Stimulated activated CD4-positive, alpha-beta T cell treated with anti-CD3 and anti-CD28 coated beads, Interleukin-4, amount 100 ng/mL, for 4 hours (primary cell): Measurements from ENCODE around the gene SERPINB10.
A peak's percentile ranks its signal among the peaks of the same experiment; 100 is the strongest.
"Not testable (repeated sequence)": the region's sequence is repeated elsewhere in the genome, so short reads cannot be mapped to it uniquely, and the experiment has no call there.

Source experiments
- DNase-seq, 2 experiments: peaks; one replicate each; pipeline ENCODE4 v3.0.0-alpha.2; 2020

The SERPINB10 gene

DNA sequence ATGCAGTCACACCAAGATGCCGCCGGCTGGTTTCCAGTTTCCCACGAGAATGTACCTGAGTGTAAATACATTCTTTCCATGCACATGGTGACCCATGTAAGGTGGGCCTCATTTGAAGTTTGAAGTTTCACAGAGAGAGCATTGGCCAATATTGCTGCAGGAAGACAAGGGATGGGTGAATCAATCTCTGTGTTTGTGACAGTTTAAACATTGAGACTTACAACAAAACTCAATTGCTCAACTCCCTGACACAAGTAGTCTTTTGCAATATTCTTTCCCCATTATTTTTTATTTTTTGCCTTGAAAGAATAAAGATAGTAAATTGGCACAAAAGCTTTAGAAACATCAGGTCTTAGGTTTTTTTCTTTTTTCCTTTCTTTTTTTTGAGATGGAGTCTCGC is 15.2 kb upstream of the SERPINB10 start:
- no peak for DNase-seq

DNA sequence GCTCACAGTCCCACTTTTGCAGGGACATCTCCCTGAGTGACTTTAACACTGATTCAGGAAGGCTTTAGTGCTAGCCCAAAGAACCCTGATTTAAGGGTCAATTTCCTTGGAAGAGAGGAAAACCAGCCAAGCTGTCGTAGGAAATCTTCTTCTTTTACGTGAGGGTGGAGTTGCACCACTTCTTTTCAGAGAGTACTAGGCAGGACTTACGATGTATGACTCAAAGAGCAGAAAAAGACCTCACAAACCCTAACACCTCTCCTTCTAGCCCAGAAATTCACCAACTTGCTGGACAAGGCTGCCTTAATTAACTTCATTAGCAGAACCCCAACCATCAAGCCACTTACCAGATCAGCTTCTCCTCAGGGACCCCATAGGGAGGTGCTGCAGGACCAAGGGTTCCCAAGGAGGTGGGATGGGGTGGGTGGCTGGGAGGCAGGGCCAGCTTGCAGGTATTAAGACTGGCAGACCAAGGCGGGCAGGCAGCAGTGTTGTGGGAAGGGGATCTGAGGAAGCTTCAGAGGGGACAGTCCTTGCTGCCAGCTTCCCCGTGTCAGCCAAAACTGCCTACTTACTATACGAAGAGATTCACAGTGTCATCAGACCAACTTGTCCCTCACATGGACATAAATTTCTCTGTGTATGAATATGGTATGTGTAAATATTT is 13.5 kb upstream of the SERPINB10 start:
- no peak for DNase-seq

DNA sequence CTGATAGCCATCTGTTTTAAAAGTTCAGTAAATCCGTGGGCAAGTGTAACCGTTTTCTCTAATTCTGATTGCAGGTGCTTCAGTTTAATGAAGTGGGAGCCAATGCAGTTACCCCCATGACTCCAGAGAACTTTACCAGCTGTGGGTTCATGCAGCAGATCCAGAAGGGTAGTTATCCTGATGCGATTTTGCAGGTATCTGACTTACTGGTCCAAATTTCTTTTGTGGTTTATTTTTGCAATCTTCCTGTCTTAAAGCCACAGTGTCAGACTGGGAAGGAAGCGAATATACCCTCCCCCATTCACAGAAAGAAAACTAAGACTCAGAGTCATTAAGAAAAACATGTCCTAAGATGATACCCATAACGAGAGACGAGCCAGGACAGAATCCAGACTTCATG is 12.6 kb upstream of the SERPINB10 start:
- no peak for DNase-seq

DNA sequence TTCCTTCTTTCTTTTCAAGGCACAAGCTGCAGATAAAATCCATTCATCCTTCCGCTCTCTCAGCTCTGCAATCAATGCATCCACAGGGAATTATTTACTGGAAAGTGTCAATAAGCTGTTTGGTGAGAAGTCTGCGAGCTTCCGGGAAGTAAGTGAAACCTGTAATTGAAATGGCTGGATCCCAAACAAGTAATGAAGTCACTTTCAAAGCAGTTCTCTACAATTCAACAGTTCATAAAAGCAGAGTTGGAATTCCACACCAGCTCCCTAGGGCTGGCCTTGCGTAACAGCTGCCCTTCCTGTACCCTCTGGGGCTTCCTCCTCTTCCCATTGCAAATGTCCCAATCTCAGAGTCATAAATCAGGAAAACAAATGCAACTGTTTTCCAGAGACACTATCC is 10.7 kb upstream of the SERPINB10 start:
- no peak for DNase-seq

DNA sequence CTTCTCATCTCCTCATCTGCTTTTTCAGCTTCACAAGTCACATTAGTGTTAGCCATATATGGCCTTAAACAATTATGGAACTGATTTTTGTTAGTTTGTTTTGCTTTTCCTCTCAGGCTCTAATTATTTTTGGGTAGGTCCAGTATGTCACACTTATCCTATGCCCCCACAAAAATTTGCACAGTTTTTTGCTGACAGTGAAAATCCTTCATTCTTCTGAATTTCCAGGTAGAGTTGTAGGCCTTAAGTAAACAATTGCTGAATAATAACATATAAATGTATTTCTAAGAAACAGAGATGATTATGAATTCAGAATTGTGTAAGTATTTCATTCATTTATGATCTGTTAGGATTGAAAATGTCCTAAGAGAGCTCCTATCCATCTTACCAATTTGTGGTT is 8.6 kb upstream of the SERPINB10 start:
- DNase-seq: no peak

DNA sequence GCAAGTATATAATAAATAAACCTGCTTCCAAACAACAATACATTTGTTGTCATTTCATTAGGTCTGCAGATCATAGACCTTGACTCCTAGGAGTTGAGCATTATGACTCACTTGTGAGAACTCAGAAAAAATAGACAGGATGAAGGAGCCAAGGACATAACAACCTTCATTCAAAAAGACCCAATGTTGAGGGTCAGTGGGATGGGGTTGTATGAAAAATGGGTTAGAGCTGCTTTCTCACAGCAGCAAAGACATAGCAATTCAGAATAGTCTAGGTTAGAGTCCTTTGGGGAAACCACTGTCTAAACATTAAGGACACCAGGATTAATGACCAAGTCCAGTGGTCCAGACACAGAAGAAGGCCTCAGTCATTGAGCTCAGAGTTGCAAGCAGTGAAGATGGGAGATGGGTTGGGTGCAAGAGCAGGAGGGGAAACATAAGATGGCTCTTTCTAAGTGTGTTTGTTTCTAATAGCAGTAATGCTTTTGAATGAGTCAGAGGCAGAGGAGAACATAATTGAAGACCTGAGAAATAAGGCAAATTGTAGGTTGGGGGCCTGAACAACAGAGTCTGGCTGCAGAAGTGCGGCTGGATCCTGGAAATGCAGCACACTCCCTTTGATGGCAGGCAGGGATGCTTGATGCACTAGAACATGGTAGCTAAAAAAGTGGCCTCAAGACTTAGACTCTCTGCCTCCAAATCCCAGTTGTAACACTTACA is 3.7 kb upstream of the SERPINB10 start:
- DNase-seq: no peak

DNA sequence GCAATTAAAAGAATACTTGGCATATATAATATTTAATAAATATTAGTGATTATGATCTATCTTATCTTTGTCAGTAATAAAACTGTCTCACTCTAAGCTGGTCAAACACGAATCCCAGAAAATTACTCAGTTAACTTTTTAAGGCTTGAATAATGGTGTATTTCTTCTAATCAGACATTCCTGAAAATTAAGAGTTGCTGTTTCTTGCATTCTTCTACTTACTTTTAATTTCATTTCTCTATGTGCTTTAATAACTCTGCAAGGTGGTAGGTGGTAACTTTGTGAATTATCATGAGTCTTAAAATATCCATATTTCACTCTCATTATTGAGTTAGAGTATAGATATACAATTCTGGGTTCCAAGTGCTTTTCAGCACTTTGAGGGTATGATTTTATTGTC is 3.1 kb upstream of the SERPINB10 start:
- no peak for DNase-seq

DNA sequence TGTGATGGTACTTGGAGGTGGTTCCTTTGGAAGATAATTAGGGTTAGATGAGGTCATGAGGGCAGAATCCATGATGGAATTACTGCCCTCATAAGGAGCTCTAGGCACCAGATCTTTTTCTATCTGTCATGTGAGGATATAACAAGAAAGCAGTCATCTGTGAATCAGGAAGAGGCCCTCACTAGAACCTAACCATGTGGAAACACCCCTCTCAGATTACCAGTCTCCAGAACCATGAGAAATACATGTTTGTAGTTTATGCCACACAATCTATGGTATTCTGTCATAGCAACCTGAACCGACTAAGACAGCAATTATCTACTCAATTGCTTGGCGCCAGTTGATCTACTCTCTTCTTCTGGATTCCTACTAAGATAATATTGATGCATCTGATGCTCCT is 2.4 kb upstream of the SERPINB10 start:
- DNase-seq: no peak

DNA sequence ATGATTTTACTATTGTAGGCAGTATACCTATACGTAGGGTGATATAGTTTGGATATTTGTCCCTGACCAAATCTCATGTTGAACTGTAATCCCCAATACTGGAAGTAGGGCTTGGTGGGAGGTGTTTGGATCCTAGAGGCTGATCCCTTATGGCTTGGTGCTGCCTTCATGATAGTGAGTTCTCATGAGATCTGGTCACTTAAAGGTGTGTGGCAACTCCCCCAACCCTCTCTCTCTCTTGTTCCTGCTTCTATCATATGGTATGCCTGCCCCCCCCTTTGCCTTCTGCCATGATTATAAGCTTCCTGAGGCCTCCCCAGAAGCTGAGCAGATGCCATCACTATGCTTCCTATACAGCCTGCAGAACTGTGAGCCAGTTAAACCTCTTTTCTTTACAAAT is 1.7 kb upstream of the SERPINB10 start:
- DNase-seq: no peak

DNA sequence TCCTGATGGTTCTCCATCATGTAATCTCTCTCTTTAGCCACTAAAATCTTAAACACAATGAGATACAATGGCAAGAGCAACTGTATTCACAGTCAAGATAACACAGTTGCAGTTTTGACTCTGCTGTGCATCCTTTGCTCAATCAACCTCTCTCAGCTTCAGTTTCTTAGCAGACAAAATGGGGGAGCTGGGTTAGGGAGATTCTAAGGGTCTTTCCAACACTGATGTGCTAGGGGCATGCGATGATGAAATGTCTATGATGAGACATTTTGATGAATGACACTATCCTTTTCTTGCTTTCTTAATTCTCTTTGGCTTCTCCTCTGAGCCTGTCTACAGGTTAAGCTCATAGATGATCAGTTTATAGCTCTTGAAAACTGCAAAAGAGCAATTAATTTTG is 1.1 kb downstream of the SERPINB10 start:
- DNase-seq: no peak

DNA sequence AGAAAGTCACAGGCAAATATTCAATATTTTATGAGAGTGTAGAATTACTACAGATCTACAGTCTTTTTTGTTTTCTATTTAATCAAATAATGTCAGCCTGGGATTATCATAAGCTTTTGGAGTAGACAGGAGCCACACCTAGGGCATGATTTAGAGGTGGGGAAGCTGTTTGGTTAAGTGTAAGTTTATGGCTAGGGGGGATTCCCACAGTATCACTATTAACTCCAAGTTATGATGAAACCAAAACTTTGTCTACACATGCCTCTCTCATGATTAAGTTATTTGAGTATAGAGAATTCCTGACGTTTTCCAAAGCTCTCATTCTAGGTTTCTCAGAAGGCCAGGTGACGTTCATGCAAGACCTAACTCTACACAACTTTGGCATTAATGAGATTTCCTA is 2.1 kb downstream of the SERPINB10 start:
- DNase-seq: no peak

DNA sequence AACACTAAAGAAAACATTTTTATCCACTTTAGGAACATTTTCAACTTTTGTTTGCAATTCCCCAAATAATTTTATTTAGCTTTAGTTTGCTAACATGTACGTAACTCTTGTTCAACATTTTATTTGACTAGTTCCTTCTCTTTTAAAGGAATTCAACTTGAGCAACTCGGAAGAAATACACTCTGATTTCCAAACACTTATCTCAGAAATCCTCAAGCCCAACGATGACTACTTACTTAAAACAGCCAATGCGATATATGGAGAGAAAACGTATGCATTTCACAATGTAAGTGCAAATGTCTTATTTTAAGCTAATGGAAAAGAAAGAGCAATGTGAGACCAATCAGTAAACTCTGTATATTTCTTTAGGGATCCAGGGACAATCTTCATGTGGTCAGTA is 10.1 kb downstream of the SERPINB10 start:
- DNase-seq: no peak

DNA sequence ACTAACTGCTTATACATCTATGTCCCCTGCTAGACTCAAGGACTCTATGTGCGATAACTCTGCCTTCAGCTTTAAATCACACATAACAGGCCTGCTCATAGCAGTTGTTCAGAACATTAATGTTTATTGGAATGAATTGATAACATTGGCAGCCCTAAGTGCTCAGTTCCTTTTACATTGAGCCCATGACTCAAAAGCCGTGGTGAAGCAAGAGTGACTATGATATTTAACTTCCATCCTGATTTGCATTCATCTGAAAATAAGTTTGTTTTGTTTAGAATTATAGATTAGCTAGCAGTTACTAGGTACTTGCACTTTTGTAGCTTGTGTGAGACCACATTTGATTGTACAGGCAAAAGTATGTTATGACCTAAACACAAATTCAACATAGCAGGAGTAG is 14.3 kb downstream of the SERPINB10 start:
- no peak for DNase-seq

DNA sequence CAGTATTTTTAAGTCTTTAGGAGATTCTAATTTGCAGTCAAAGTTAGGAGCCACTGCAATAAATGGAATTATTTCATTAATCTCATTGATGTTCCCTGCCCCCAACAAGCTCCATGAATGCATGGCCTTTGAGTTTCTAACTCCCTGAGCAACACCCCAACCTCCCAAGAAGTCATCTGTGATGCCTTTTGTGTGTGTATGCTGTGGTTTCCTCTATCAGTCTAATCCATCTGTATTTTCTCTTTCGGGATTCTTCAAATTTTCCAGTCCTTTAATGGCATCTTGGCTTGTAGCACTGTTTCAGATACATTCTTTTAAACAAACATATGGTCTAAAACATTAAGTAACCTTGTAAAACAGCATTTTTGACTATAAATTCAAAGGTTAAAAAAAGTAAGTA is 16.8 kb downstream of the SERPINB10 start:
- DNase-seq: no peak

DNA sequence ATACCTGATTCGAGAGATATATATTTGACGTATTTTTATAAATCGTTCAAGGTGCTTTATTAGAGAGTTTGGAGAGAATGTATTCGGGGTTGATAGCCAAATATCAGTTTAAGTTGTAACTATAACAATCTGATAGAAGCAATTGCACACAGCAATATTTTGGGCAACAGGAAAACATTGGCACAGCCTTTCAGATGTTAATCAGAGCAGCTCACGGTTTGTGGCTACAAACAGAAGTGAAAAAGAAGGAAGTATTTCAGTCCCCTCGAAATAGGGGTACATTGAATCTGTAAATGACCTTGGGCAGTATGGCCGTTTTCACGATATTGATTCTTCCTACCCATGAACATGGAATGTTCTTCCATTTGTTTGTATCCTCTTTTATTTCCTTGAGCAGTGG is 20.6 kb downstream of the SERPINB10 start:
- no peak for DNase-seq

DNA sequence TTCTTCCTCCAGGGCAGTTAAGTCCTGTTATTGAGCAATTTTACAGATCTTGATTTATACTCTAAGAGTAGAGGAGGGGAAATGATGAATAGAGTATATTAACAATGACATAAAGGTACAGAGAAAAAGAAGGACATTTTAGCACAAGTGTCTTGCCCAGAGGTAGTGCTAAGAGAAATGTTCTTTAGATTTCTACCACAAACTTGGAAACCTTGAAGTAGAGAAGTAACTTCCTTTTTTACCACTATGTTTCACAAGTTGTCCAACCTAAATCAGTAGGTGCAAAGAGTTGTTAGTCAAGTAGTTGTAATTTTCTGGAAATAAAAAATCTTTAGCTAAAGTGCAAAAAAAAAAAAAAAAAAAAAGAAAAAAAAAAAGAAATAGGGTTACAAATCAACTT is 21.6 kb downstream of the SERPINB10 start:
- DNase-seq: not testable (repeated sequence)

DNA sequence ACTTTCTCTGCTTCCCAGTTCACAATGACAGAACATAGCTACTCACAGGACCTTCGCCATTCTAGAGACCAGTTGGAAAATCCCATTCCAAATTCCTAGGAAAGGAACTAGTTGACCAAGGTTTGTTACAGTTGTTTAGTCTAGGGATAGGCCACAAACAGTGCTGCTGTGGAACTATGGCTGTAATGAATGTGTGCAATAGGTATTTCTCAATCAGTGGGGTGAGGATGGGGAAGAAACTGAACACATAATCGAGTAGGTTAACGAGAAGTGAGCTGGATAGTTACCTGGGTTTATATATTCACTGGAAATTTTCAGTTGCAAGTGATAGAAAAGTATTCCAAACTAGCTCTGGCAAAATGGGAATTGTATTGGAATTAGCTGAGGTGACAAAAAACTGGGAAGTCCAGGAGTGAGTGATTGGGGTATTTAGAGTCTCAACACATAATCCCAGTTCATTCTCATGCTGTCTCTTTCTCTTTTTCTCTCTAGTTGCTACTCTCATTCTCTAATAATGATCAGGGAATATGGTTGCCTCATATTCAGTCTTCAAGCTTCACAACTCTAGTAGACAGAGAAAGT is 23.1 kb downstream of the SERPINB10 start:
- DNase-seq: no peak

DNA sequence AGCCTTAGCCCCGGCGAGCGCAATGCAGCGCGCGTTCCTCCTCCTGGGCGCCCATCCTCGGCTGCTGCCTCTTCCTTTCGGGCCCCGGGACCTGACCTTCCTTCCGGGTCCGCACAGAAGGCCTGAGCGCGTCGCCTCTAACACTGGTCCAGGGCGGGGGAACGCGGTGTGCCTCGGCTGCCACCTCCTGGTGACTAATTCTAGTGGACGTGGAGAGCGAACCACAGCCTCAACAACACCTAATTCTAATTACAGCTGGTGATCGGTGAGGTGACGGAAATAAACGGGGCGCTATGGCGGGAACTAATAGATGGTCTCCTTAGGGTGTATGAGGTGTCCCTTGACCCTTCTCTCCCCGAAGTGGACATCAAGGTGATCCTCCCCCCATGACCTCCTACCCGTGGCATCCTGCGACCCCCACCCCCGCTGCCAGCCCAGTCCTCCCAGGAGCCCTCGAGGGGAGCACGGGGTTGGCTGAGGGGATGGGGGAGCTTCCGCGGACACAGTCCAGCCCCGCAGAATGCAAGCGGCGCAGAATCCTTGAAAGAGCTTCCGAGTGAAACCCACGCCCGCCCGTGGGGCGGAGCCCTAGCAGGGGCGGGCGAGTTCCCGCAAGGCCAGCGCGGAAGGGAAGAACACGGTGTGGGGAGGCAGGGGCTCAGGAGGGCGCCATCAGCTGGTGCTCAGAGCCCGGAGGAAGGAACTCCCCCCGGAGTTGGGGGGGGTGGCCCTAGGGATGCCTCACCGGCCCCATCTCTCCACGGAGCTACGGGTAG is 28.6 kb downstream of the SERPINB10 start:
- DNase-seq: peak; percentile 31 to 53

DNA sequence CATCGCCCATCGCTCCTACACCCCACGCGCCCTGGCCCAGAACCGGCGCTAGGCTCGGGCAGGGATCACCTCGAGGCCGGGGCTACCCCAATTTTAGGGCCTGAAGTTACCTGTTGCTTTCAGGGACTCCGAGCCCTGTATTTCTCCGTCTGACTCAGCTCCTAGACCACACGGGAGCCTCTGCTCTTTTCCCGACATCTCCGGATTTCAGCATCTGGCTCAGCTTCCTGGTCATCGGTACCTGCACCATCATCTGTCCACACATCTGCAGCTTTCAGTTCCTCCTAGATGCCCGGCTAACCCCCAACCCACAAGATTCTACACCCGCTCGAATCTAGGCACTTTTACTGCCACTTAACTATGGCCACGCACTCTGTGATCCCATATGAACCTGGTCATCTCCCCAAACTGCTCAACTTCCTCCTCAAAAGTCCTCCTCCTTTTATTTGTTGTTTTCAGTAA is 29.2 kb downstream of the SERPINB10 start:
- DNase-seq: no peak

DNA sequence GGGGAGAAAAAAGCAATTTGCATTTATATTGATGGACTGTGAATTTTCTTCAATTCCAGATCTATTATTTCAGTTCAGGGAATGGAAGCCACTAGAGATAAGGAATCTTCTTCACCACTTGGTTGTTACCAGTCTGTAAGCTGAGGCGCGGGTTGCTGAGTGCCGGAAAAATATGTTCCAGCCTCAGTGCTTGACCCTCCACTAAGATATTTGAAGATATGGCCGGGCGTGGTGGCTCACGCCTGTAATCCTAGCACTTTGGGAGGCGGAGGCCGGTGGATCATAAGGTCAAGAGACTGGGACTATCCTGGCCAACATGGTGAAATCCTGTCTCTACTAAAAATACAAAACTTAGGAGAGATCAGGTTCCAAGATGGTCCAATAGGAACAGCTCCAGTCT is 32.2 kb downstream of the SERPINB10 start:
- no peak for DNase-seq

DNA sequence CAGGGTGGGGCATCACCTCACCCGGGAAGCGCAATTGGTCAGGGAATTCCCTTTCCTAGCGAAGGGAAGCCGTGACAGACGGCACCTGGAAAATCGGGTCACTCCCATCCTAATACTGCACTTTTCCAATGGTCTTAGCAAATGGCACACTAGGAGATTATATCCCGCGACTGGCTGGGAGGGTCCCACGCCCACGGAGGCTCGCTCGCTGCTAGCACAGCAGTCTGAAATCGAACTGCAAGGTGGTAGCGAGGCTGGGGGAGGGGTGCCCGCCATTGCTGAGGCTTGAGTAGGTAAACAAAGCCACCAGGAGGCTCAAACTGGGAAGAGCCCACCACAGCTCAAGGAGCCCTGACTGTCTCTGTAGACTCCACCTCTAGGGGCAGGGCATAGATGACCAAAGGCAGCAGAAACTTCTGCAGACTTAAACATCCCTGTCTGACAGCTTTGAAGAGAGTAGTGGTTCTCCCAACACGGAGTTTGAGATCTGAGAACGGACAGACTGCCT is 32.8 kb downstream of the SERPINB10 start:
- not testable (repeated sequence) for DNase-seq

DNA sequence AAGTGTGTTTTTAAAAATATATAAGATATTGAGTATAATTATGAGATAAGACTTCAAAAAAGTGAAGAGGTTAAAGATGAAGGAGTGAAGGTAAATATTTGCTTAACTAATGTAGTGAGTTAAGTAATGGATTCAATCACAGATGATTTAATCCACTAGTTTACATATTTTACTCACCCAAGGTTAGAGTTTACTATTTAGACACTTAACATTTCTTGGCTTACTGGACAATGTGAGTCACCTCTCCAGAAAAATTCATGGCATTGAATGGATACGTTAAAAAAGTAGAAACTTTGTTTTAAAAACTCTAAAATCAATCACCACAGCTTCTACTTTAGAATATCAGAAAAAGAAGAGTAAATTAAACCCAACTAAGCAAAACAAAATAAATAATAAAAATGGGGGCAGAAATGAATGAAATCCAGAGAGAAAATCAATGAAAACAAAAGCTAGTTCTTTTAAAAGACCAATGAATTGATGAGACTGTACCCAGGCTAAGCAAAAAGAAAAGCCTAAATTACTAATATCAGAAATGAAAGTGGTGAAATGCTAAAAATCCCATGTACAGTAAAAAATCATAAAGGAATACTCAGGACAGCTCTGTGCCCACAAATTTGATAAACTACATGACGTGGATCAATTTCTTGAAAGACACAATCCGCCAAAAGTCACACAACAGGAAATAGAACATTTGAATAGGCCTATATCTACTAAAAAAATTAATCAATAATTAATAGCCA is 39.5 kb downstream of the SERPINB10 start:
- no peak for DNase-seq
